Gastroesophageal sphincter (tissue), 3 donors: ENCODE measurements around the gene C3AR1.
"Not testable (repeated sequence)": the region's sequence is repeated elsewhere in the genome, so short reads cannot be mapped to it uniquely, and the experiment has no call there.

Experiments used
- POLR2A ChIP-seq, 2 donors: fragments of 450-650 bp; IDR thresholded peaks; one replicate each; pipeline ENCODE4 v1.6.1; 2017; ENCODE audit warnings: antibody characterized with exemption in 2 of 2, mild to moderate bottlenecking in 2 of 2, moderate library complexity in 1 of 2
- POLR2AphosphoS5 ChIP-seq: sonication (generic); formaldehyde crosslinking; IDR thresholded peaks from one replicate; pipeline ENCODE4 v1.6.1; 2017; ENCODE audit warnings: antibody characterized with exemption
- TF ChIP-seq, protein P1 (sequence below), 4 experiments: fragments of 200-600 bp in 2 of 4; fragments of 450-650 bp in 2 of 4; sonication (generic) in 1 of 4; IDR thresholded peaks; one replicate each; pipeline ENCODE4 v1.5.1; 2017 to 2019; ENCODE audit warnings: antibody characterized with exemption in 4 of 4, mild to moderate bottlenecking in 2 of 4, moderate library complexity in 2 of 4

- TF ChIP-seq, protein P1, sequence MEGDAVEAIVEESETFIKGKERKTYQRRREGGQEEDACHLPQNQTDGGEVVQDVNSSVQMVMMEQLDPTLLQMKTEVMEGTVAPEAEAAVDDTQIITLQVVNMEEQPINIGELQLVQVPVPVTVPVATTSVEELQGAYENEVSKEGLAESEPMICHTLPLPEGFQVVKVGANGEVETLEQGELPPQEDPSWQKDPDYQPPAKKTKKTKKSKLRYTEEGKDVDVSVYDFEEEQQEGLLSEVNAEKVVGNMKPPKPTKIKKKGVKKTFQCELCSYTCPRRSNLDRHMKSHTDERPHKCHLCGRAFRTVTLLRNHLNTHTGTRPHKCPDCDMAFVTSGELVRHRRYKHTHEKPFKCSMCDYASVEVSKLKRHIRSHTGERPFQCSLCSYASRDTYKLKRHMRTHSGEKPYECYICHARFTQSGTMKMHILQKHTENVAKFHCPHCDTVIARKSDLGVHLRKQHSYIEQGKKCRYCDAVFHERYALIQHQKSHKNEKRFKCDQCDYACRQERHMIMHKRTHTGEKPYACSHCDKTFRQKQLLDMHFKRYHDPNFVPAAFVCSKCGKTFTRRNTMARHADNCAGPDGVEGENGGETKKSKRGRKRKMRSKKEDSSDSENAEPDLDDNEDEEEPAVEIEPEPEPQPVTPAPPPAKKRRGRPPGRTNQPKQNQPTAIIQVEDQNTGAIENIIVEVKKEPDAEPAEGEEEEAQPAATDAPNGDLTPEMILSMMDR (IDR thresholded peaks at IDR 0.05) = not testable (repeated sequence)
- not testable (repeated sequence) for TF ChIP-seq POLR2A (IDR thresholded peaks at IDR 0.05); POLR2AphosphoS5
These were observed 23.1 kb upstream of the C3AR1 start for GRCh38 chr12:8089277-8089676.
